SK-N-SH treated with all-trans-retinoic acid at 6 μM for 48 hours (cell line): ENCODE measurements around the gene MAPK4.
"Not testable (repeated sequence)": the region's sequence is repeated elsewhere in the genome, so short reads cannot be mapped to it uniquely, and the experiment has no call there.

Experiments used
- ATAC-seq: fragments of 200-7000 bp; cut with Tn5 transposase; 3 replicates; pipeline ENCODE4 v1.9.1; 2020; ENCODE audit warnings: mild to moderate bottlenecking, moderate library complexity
- ARNTL ChIP-seq: fragments of 450-650 bp; formaldehyde crosslinking; IDR thresholded peaks from 2 replicates; pipeline ENCODE4 v1.5.0; 2020; ENCODE audit warnings: low read depth, mild to moderate bottlenecking, moderate library complexity, borderline replicate concordance
- BACH2 ChIP-seq: fragments of 250-450 bp; sonication (Bioruptor Pico); IDR thresholded peaks from 2 replicates; pipeline ENCODE4 v1.9.0; 2021; ENCODE audit warnings: mild to moderate bottlenecking, borderline replicate concordance
- CREB5 ChIP-seq: fragments of 250-450 bp; sonication (Bioruptor Pico); IDR thresholded peaks from 2 replicates; pipeline ENCODE4 v1.5.1; 2020; ENCODE audit warnings: low read depth, mild to moderate bottlenecking, moderate library complexity
- CSDC2 ChIP-seq: fragments of 250-450 bp; sonication (Bioruptor Pico); IDR thresholded peaks from 2 replicates; pipeline ENCODE4 v1.5.0; 2020; ENCODE audit warnings: mild to moderate bottlenecking, moderate library complexity
- CSRNP3 ChIP-seq: fragments of 250-450 bp; sonication (Bioruptor Pico); IDR thresholded peaks from 2 replicates; pipeline ENCODE4 v1.5.1; 2021; ENCODE audit warnings: mild to moderate bottlenecking, moderate library complexity
- ESRRG ChIP-seq: fragments of 250-450 bp; sonication (Bioruptor Pico); IDR thresholded peaks from 2 replicates; pipeline ENCODE4 v1.6.1; 2021; ENCODE audit warnings: mild to moderate bottlenecking
- GLIS3 ChIP-seq: fragments of 250-450 bp; sonication (Bioruptor Pico); IDR thresholded peaks from 2 replicates; pipeline ENCODE4 v1.5.0; 2020; ENCODE audit warnings: mild to moderate bottlenecking, moderate library complexity
- PPARA ChIP-seq: fragments of 250-450 bp; sonication (Bioruptor Pico); IDR thresholded peaks from 2 replicates; pipeline ENCODE4 v1.5.0; 2020; ENCODE audit warnings: mild to moderate bottlenecking, borderline replicate concordance
- SNAI2 ChIP-seq: fragments of 250-450 bp; sonication (Bioruptor Pico); IDR thresholded peaks from 2 replicates; pipeline ENCODE4 v1.5.0; 2020; ENCODE audit warnings: mild to moderate bottlenecking, moderate library complexity
- TCF4 ChIP-seq: fragments of 250-450 bp; sonication (Bioruptor Pico); IDR thresholded peaks from 2 replicates; pipeline ENCODE4 v1.8.0; 2021; ENCODE audit warnings: mild to moderate bottlenecking, moderate library complexity, borderline replicate concordance
- ZC3H10 ChIP-seq: fragments of 250-450 bp; sonication (Bioruptor Pico); IDR thresholded peaks from 2 replicates; pipeline ENCODE4 v1.5.1; 2021; ENCODE audit warnings: mild to moderate bottlenecking, moderate library complexity
- ZFP3 ChIP-seq: fragments of 250-450 bp; sonication (Bioruptor Pico); IDR thresholded peaks from 2 replicates; pipeline ENCODE4 v1.5.0; 2020; ENCODE audit warnings: mild to moderate bottlenecking, moderate library complexity
- ZFP30 ChIP-seq: fragments of 450-650 bp; formaldehyde crosslinking; IDR thresholded peaks from 2 replicates; pipeline ENCODE4 v1.5.0; 2022; ENCODE audit warnings: mild to moderate bottlenecking, moderate library complexity
- ZNF565 ChIP-seq: fragments of 450-650 bp; formaldehyde crosslinking; conservative IDR thresholded peaks from 2 replicates; pipeline ENCODE4 v1.5.0; 2020; ENCODE audit warnings: low read depth, mild to moderate bottlenecking, moderate library complexity
- ZNF70 ChIP-seq: fragments of 450-650 bp; formaldehyde crosslinking; IDR thresholded peaks from 2 replicates; pipeline ENCODE4 v1.5.0; 2020; ENCODE audit warnings: mild to moderate bottlenecking, moderate library complexity
- ZNF8 ChIP-seq: fragments of 450-650 bp; formaldehyde crosslinking; IDR thresholded peaks from 2 replicates; pipeline ENCODE4 v1.5.0; 2020; ENCODE audit warnings: mild to moderate bottlenecking, moderate library complexity
- TF ChIP-seq, protein P1 (sequence below): fragments of 250-450 bp; sonication (Bioruptor Pico); IDR thresholded peaks from 2 replicates; pipeline ENCODE4 v1.5.0; 2020; ENCODE audit warnings: mild to moderate bottlenecking, moderate library complexity
- TF ChIP-seq, protein P2 (sequence below): fragments of 250-450 bp; sonication (Bioruptor Pico); IDR thresholded peaks from 2 replicates; pipeline ENCODE4 v1.8.0; 2020; ENCODE audit warnings: mild to moderate bottlenecking, moderate library complexity, borderline replicate concordance
- TF ChIP-seq, protein P3 (sequence below): fragments of 250-450 bp; sonication (Bioruptor Pico); IDR thresholded peaks from 2 replicates; pipeline ENCODE4 v1.8.0; 2021; ENCODE audit warnings: low read depth, mild to moderate bottlenecking, moderate library complexity, borderline replicate concordance

Gene MAPK4

DNA sequence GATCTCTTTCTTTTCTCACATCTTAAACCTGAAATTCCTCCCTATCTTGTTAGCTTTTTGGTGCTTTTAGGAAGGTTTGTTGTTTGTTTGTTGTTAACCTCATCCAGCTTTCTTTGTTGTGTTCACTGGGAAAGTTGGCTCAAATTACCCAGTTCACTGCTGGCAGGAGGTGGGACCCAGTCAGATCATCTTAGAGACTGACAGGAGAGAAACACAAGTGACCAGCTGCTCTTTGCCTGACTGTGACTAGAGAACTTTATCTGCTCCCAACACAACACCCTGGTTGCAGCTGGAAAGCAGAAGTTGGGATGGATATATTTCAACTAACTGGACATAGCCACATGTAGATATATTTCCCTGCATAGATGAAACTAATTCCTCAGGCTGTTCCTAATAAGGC, 10.0 kb downstream of the MAPK4 start:
- TF ChIP-seq, protein P1, sequence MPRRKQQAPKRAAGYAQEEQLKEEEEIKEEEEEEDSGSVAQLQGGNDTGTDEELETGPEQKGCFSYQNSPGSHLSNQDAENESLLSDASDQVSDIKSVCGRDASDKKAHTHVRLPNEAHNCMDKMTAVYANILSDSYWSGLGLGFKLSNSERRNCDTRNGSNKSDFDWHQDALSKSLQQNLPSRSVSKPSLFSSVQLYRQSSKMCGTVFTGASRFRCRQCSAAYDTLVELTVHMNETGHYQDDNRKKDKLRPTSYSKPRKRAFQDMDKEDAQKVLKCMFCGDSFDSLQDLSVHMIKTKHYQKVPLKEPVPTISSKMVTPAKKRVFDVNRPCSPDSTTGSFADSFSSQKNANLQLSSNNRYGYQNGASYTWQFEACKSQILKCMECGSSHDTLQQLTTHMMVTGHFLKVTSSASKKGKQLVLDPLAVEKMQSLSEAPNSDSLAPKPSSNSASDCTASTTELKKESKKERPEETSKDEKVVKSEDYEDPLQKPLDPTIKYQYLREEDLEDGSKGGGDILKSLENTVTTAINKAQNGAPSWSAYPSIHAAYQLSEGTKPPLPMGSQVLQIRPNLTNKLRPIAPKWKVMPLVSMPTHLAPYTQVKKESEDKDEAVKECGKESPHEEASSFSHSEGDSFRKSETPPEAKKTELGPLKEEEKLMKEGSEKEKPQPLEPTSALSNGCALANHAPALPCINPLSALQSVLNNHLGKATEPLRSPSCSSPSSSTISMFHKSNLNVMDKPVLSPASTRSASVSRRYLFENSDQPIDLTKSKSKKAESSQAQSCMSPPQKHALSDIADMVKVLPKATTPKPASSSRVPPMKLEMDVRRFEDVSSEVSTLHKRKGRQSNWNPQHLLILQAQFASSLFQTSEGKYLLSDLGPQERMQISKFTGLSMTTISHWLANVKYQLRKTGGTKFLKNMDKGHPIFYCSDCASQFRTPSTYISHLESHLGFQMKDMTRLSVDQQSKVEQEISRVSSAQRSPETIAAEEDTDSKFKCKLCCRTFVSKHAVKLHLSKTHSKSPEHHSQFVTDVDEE (CRISPR knock-in tag), result no peak
- TF ChIP-seq CSDC2, result no peak
- TF ChIP-seq ZFP30, result no peak
- TF ChIP-seq, protein P2, sequence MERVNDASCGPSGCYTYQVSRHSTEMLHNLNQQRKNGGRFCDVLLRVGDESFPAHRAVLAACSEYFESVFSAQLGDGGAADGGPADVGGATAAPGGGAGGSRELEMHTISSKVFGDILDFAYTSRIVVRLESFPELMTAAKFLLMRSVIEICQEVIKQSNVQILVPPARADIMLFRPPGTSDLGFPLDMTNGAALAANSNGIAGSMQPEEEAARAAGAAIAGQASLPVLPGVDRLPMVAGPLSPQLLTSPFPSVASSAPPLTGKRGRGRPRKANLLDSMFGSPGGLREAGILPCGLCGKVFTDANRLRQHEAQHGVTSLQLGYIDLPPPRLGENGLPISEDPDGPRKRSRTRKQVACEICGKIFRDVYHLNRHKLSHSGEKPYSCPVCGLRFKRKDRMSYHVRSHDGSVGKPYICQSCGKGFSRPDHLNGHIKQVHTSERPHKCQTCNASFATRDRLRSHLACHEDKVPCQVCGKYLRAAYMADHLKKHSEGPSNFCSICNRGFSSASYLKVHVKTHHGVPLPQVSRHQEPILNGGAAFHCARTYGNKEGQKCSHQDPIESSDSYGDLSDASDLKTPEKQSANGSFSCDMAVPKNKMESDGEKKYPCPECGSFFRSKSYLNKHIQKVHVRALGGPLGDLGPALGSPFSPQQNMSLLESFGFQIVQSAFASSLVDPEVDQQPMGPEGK, result no peak
- TF ChIP-seq, all 23 proteins: peak for 0
- no peak for ATAC-seq

DNA sequence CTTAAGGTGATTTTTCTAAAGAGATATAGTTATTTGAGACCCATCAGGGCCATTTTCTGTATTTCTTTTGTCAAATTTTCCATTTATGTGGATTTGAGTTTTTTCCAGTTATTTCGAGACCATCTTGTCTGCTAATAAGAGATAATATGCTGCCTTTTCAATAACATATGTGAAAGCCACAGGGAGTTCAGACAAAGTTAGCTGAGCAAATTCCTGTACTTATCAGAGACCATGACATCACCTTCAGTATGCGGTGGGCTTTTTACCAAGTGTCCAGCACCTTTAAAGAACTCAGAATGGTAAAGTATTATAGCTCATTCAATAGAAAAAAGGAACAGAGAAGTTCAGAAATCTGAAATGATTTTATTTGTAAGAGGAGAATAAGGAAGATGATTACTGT, 11.7 kb downstream of the MAPK4 start:
- no peak for TF ChIP-seq CREB5
- no peak for TF ChIP-seq ARNTL (CRISPR knock-in tag)
- no peak for TF ChIP-seq TCF4
- no peak for TF ChIP-seq BACH2 (CRISPR knock-in tag)
- TF ChIP-seq CSDC2, result no peak
- no peak for TF ChIP-seq ESRRG (CRISPR knock-in tag)
- ATAC-seq, result no peak

DNA sequence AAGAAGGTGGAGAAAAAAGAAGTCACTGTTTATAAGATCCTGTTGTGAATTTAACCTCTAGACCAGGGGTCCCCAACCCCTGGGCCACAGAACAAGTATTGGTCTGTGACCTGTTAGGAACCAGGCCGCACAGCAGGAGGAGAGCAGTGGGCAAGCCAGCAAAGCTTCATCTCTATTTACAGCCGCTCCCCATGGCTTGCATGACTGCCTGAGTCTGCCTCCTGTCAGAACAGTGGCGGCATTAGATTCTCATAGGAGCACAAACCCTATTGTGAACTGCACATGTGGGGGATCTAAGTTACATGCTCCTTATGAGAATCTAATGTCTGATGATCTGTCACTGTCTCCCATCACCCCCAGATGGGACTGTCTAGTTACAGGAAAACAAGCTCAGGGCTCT, 13.3 kb downstream of the MAPK4 start:
- ATAC-seq, result not testable (repeated sequence)

DNA sequence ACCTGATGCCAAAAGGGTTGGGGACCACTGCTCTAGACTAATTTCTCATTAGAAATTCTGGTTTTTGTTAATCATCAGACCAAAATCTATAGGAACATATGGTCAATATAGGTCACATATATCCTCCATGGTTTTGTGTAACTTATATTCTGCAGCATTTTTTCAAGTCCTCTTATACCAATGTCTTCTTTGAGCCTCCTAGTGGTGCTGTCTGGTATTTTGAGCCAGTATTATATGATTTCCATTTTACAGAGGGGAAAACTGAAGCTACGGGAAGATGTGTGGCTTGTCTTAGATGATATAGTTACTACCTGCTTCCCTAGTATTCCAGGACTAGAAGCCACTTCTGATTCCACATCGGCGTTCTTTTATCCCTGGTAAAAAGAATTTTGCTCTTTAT, 13.8 kb downstream of the MAPK4 start:
- TF ChIP-seq TCF4, result no peak
- TF ChIP-seq CSRNP3, result no peak
- ATAC-seq, result no peak

DNA sequence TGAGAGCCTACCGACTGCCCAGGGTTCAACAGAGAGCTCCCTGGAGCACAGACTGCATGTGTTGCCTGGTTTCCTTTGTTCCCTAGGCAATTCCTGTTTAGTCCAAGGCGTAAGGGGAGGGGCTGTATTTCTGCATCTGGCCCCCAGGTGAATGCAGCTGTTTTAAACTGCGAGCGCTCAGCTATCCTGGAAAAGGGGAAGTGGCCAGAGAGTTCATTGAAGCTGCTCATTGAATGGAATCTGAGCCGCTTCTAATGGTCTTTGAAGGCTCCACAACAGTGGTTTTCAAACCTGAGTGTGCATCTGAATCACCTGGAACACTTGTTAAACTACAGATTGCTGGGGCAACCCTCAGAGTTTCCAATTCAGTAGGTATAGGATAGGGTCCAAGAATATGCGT, 18.1 kb downstream of the MAPK4 start:
- TF ChIP-seq ZFP3 (CRISPR knock-in tag) (no peak), SNAI2 (no peak), GLIS3 (no peak), PPARA (CRISPR knock-in tag) (no peak), ZNF70 (CRISPR knock-in tag) (no peak), TCF4 (no peak), ZC3H10 (CRISPR knock-in tag) (no peak), CSRNP3 (no peak), ZFP30 (no peak), CSDC2 (no peak), ARNTL (CRISPR knock-in tag) (no peak), ZNF8 (CRISPR knock-in tag) (no peak), CREB5 (no peak), ZNF565 (CRISPR knock-in tag) (no peak)
- TF ChIP-seq, protein P3, sequence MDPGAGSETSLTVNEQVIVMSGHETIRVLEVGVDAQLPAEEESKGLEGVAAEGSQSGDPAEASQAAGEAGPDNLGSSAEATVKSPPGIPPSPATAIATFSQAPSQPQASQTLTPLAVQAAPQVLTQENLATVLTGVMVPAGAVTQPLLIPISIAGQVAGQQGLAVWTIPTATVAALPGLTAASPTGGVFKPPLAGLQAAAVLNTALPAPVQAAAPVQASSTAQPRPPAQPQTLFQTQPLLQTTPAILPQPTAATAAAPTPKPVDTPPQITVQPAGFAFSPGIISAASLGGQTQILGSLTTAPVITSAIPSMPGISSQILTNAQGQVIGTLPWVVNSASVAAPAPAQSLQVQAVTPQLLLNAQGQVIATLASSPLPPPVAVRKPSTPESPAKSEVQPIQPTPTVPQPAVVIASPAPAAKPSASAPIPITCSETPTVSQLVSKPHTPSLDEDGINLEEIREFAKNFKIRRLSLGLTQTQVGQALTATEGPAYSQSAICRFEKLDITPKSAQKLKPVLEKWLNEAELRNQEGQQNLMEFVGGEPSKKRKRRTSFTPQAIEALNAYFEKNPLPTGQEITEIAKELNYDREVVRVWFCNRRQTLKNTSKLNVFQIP (CRISPR knock-in tag), result no peak
- TF ChIP-seq, protein P1 (CRISPR knock-in tag), result no peak

More for the DNA sequence above, 18.1 kb downstream of the MAPK4 start:
- ATAC-seq, result no peak
